CD1c-positive myeloid dendritic cell (primary cell): ENCODE results near the gene DOC2A.

Experiments
- DNase-seq: peaks from one replicate; pipeline ENCODE4 v3.0.0-alpha.2; 2016; ENCODE audit errors: extremely low spot score

Gene DOC2A

DNA sequence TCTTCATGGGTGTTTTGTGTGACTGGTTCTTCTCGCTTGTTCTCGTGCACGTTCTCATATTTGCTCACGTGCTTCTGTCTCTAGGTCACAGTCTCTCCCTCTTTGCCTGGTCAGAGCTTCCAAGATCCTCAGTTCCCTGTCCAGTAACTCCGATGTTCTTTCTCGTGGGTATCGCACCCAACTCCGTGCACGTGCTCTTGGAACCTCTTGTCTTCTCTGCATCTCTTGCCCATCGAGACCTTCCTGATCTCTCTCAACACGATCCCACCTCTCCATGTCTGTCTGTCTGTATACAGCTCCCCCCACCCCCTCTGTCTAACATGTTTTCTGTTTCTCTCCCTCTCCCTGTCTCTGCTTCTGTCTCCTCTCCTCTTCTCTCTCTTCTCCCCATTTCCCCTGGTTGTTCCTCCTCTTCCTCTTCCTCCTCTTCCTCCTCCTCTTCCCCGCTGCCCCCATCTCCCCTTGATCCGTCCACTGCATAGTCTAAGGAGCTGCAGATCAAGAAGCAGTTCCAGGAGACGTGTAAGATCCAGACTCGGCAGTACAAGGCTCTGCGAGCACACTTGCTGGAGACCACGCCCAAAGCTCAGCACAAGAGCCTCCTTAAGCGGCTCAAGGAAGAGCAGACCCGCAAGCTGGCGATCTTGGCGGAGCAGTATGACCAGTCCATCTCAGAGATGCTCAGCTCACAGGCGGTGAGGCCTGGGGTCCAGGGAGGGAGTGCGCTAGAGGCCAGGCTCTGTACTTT, 21.5 kb downstream of the DOC2A start:
- no peak for DNase-seq

DNA sequence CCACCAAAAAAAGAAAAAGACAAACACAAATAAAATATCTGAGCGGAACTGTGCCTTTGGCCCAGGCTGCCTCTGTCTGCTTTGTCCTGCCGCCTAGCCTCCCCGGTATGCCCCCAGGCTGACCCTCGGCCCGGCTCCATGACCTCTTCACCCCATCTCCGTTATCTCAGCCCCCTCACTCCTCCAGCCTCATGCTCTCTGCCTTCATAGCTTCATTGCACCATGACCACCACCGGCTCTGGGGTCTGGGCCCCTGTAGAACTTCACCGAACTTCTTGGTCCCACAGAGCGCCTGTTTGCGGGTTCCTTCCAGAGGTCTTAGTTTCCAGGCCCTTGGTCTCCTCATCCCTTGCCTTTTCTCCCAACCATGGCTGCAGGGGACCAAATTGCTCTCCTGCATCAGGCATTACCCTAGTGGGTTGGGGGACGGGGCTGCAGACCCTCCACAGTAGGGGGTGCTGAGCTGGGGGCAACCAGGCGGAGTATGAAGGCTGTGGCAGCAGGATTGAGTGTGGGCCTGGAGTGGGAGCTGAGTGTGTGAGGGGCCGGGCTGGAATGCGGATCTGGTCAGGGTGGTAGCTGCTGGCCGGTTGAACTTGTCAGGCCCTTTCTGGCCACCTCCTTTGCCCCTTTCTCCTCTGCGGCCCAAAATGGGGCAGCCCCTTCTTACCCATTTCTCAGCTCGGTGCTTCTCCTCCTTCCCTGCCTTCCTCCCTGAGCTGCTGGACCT, 22.3 kb downstream of the DOC2A start:
- no peak for DNase-seq

DNA sequence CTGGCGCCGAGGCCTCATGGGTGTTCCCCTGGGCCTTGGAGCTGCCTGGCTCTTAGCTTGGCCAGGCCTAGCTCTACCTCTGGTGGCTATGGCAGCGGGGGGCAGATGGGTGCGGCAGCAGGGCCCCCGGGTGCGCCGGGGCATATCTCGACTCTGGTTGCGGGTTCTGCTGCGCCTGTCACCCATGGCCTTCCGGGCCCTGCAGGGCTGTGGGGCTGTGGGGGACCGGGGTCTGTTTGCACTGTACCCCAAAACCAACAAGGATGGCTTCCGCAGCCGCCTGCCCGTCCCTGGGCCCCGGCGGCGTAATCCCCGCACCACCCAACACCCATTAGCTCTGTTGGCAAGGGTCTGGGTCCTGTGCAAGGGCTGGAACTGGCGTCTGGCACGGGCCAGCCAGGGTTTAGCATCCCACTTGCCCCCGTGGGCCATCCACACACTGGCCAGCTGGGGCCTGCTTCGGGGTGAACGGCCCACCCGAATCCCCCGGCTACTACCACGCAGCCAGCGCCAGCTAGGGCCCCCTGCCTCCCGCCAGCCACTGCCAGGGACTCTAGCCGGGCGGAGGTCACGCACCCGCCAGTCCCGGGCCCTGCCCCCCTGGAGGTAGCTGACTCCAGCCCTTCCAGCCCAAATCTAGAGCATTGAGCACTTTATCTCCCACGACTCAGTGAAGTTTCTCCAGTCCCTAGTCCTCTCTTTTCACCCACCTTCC, 23.3 kb downstream of the DOC2A start:
- DNase-seq: no peak

DNA sequence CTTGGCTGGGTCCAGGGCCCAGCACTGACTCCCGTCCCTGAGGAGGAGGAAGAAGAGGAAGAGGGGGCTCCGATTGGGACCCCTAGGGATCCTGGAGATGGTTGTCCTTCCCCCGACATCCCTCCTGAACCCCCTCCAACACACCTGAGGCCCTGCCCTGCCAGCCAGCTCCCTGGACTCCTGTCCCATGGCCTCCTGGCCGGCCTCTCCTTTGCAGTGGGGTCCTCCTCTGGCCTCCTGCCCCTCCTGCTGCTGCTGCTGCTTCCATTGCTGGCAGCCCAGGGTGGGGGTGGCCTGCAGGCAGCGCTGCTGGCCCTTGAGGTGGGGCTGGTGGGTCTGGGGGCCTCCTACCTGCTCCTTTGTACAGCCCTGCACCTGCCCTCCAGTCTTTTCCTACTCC, 23.9 kb downstream of the DOC2A start:
- DNase-seq: no peak

DNA sequence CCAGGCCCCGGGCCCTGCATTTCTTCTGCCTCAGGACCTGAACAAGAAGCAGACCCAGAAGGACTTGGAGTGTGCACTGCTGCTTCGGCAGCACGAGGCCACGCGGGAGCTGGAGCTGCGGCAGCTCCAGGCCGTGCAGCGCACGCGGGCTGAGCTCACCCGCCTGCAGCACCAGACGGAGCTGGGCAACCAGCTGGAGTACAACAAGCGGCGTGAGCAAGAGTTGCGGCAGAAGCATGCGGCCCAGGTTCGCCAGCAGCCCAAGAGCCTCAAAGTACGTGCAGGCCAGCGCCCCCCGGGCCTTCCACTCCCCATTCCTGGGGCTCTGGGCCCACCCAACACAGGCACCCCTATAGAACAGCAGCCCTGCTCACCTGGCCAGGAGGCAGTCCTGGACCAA, 24.6 kb downstream of the DOC2A start:
- no peak for DNase-seq

DNA sequence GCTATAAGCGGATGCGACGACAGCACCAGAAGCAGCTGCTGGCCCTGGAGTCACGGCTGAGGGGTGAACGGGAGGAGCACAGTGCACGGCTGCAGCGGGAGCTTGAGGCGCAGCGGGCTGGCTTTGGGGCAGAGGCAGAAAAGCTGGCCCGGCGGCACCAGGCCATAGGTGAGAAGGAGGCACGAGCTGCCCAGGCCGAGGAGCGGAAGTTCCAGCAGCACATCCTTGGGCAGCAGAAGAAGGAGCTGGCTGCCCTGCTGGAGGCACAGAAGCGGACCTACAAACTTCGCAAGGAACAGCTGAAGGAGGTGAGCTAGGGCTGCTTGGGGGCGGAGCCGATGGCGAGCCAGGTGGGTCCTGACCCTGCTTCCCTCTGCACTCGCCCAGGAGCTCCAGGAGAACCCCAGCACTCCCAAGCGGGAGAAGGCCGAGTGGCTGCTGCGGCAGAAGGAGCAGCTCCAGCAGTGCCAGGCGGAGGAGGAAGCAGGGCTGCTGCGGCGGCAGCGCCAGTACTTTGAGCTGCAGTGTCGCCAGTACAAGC, 25.5 kb downstream of the DOC2A start:
- DNase-seq: no peak

DNA sequence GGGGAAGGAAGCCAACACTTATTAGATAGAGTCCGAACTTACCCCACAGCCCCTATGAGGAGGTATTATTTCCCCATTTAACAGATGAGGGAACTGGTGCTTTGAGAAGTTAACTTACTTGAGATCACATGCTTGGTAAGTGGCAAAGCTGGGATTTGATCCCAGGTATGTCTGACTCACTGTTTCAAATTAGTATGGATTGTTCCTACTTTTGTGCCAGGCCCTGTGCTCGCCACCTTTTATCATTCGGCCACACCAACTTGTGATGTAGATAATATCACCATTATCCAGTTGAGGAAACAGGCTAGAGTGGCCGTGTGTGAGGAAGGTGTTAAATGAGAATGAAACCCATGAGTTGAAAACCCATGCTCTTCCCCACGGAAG, 26.1 kb downstream of the DOC2A start:
- DNase-seq: no peak

DNA sequence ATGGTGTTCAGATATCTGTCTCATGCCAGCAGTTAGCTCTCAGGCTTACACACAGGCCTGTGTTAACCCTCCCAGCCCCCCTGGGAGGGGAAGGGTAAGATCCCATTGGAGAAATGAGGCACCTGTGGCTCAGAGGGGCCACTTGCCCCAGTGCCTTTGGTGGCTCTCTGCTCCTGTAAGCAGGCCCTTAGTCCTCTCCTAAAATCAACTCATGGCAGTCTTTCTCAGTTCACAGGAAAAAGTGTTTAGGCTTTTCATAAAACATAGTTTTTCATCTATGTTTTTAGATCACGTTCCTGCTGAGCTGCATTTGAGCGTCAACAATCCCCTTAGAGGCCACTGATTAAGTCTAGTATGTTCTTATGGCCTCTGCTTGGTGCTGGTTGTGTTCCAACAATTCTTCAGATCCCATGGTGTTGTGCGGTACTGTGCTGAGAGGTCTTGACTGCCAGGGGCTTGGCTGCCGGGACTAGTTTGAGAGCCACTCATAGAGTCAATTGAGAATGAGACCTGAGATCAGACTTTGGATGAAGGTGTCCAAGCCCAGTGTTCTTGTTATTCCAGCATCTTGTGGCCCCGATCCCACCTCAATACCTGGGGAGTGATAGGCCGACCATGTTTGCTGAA, 26.6 kb downstream of the DOC2A start:
- DNase-seq: no peak

DNA sequence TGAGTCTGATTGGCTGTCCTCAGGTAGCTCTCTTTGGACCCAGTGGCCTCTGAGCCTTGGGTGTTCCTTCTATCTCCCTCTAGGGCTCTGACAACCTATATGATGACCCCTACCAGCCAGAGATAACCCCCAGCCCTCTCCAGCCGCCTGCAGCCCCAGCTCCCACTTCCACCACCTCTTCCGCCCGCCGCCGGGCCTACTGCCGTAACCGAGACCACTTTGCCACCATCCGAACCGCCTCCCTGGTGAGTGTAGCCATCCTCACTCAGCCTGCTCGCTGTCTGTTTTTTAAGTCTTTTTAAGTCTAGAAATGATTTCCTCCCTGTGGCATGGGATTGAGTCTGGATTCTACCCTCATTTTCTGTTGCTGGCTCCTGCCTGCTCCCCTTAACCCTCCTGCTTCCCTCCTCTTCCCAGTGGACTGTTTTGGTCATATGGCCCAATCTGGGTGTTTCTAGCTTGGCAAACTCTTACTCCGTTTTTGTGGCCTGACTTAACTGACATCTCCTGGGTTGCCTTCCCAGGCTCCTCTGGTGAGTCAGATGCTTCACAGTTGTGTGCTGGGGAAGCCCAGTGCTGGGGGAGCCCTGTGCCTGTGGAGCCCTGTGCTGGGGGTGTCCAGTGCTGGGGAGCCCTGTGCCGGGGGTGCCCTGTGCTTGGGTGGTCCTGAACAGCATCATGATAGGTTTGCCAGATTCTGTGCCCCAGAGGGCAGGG, 27.2 kb downstream of the DOC2A start:
- no peak for DNase-seq

DNA sequence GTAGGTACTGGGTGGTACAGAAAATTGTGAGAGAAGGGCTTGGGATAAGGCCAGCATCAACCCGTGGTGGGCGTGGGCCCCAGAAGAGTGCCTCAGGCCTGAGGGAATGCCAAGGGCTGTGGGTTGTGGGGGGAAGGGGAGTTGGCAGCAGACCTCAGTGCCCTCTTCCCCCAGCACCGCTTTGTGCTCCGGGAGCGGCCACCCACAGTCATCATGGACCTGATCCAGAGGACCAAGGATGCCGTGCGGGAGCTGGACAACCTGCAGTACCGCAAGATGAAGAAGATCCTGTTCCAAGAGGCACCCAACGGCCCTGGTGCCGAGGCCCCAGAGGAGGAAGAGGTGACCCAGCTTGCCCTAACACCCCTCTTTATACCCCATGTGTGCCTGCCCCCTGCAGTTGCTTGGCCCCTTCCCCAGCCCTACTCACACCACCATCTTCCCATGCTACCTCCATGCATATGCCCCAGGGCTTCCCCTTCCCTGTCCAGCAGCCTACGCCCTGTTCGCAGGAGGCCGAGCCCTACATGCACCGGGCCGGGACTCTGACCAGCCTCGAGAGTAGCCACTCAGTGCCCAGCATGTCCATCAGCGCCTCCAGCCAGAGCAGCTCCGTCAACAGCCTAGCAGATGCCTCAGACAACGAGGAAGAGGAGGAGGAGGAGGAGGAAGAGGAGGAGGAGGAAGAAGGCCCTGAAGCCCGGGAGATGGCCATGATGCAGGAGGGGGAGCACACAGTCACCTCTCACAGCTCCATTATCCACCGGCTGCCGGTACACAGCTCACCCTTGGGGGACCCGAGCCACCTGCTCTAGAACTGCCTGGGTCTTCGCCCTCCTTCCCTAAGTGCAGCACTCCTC, 28.0 kb downstream of the DOC2A start:
- no peak for DNase-seq

DNA sequence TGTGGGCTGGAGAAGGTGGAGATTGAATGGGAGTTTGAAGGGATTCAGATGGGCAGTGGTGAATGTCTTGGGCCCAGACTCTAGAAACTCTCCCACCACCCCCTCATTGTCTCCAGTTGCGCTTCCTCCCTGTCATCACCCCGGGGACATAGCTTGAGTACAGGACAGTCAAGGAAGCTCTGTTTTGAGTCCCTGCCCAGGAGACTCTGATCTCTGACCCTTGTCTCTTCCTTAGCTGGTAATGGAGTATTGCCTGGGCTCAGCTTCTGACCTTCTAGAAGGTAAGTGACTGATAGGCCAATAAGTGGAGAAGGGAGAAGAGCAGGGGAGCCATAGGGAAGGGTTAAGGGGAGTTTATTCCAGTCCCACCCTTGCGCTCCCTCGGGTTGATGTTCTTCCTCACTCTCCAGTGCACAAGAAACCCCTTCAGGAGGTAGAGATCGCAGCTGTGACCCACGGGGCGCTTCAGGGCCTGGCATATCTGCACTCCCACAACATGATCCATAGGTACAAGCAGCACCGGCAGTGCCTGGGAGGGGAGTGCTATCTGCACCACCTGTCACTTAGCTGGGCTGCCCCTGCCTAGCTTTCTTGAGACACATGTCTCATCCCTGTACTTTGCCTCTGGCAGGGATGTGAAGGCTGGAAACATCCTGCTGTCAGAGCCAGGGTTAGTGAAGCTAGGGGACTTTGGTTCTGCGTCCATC, 32.1 kb downstream of the DOC2A start:
- DNase-seq: no peak

DNA sequence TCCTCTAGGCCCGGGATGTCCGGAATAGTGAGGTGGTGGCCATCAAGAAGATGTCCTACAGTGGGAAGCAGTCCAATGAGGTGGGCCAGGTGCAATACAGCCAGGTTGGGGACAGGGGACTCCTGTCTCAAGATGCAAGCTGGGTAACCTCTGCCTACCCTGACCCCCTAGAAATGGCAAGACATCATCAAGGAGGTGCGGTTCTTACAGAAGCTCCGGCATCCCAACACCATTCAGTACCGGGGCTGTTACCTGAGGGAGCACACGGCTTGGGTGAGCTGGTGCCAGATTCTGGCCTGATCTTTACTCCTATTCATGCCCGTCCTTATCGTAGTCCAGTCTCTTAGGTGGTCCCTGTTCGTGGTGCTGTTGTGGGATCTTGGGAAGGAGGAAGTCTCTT, 32.7 kb downstream of the DOC2A start:
- DNase-seq: no peak

DNA sequence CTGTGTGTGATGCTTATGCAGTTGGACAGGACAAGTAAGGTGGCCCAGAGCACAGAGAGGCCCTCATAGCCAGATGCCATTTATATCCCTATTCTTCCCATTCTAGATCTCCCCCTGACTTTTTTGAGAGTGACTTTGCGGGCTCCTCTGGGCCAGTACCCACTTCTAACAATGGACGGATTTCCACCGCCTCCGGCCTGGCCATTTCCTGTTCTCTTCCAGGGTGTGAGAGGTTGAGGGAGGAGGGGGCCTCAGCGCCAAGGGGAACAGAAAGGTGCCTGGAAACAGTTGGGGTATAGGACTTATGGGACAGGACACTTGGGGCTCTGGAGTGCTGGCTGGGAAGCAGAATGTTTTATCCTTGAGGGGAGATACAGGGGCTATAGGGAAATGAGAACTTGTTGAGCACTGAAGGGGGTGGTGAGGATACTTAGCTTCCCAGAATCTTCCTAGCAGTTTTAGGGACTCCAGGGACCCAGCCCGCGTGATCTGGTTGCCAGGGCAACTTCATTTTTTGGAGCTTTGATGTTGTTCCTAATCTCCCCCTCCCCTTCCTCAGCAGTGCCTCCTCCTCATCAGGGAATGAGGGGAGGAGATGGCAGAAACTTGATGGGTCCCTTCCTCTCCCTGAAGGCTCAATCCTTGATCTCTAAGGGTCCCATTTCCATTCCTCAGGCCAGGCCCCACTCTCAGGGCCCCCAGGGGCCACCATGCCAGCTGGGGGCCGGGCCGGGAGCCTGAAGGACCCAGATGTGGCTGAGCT, 33.6 kb downstream of the DOC2A start:
- no peak for DNase-seq

DNA sequence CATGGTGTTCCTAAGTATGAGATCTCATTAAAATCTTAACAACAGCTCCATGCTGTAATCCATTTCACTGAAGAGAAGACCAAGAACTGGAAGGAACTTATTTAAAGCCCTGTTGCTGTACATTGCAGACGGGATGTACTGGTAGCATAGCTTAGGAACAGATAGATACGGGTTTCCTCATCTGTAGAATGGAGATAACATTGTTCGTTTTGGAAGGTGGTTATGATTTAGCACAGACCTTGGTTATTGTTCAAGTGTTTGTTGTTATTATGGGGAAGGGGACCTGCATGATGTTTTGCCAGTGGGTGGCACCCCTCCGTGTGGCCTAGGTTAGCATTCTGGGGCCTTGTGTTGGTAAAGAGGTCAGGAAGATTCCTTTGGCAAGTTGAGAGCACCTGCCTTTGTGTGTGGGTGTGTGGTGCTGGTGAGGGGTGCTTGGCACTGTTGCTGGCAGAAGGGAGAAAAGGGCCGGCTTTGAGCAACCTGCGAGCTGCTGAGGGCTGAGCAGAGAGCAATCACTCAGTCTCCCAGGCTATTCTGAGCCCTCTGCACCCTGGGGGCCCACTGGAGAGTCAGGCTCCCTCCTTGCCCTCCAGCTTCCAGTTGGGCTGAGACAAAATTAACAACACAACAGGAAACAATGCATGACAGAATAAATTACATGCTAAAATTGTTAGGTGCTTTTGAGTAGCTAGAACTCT, 34.9 kb downstream of the DOC2A start:
- no peak for DNase-seq

DNA sequence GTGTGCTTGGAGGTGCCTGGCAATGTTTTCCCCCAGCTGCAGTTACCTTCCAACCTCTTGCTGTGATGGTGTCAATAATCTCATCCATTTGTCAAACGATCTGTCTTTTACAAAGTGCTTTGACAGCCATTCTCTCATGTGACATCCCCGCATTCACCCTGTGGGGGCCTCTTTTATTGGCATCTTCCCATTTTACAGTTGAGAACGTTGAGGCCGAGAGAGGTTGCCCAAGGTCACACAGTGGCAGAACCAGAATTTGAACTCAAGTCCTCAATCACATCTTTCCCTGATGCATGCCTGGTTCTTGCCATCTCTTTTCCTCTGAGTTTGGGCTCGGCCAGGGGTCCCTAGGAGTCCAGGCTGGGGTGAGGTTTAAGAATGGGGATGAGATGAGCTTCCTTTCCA, 35.7 kb downstream of the DOC2A start:
- no peak for DNase-seq

DNA sequence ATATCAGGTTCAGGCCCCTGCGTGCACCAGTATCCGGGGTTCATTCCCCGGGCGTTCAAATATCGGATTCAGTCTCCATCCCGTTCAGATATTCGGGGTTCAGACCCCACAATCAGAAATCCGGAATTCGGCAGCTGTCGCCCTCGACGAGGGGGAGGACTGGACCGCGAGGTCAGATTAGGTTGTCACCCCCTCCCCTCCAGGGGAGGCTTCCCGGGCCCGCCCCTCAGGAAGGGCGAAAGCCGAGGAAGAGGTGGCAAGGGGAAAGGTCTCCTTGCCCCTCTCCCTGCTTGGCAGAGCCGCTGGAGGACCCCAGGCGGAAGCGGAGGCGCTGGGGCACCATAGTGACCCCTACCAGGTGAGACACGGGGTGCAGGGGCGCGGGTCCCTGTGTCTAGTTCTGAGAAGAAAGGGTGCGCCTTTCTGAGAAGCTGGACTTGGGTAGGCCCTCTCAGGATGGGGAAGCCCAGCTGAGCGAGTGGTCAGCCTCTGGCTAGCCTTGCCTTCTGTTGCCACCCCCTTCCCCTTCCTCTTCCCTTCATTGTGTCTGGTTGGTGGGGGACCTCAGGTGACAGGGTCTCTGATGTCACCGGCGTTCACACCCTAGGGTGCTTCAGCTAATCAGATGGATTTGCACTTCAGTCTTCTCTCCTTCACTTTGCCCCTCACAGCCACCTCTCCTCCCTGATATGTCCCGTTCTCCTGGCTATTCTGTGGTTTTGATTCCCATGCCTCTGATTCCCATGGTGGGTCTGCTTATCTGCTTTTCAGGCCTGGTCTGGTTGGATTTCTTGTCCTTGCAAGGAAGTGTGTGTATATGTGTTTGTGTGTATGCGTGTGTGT, 36.3 kb downstream of the DOC2A start:
- peak; percentile 57 for DNase-seq

DNA sequence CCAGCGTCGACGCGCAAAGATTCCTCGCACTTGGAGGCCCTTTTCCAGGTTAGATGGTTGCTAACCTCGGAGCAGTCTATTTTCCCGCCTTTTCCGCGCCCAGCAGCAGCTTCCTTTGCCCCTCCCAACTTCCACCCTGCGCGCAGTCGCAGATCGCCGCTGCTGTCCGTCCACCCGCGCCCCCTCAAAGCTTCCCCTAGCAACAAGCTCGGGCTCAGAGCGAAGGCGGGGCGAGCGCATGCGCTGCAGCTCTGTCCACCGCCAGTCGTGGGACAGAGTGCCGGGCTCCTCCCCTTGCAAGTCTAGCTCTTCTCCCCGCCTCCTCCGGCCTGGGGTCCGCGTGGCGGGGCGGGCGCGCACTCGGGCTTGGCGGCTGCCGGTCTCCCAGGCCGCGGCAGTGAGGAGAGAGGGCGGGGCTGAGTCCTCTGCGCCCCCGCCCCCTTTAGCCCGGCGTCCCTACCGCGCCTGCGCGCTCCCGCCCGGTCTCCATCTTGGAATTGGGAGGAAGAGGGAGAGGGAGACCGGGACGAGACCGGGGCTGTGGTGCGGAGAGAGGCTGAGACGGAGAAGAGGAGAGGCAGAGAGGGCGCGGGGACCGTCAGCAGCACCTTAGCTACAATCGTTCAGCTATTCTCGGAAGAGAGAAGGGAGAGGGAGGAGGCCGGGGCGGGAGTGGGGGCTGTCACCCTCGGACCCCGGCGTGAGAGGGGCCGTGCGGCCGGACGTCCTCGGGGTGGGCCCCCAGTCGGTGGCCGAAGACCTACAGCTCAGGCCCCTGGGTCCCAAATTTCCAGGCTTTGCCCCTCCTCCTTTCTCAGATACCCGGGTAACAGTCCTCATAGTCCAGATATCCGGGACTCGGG, 37.2 kb downstream of the DOC2A start, which contains the start of gene TAOK2:
TSS of gene TAOK2 (plus strand) at position 485 of the 863 bp plus-strand sequence. CDS start 3,905 bp downstream, outside the sequence.
- peak; percentile 99 for DNase-seq
